A204.1 (cell line): ENCODE measurements around the gene LRRC32.
"Not testable (repeated sequence)": the region's sequence is repeated elsewhere in the genome, so short reads cannot be mapped to it uniquely, and the experiment has no call there.

Source experiments
- FAIRE-seq: peaks from 2 replicates; lab custom pipeline; 2012; peaks lifted over from hg19 to GRCh38; lab: Jason Lieb, UNC

Gene LRRC32

GRCh38 chr11:76628408-76628947, 42.1 kb downstream of the LRRC32 start:
- no peak for FAIRE-seq

DNA sequence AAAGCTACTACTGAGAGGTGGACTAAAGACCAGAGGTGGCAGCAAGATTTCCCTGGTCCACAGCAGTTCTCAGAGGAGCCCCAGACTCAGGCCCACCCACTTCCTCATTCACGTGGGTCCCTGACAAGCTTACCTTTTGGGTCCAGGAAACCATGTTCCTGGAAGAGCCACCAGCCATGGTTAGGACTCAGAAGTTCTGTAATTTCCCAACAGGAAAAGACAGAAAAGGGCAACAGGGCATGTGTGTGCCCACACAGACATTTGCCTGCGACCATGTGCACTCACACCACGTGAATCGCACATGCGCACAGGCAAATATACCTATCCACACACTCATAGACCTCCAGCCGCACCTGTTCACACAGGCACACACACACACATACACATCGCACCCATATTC, 42.9 kb downstream of the LRRC32 start:
- FAIRE-seq, result no peak

- no peak for FAIRE-seq
These were observed 43.6 kb downstream of the LRRC32 start for GRCh38 chr11:76626921-76627401.

- FAIRE-seq, result no peak
These were observed 44.3 kb downstream of the LRRC32 start for GRCh38 chr11:76626266-76626665.

- no peak for FAIRE-seq
These were observed 44.9 kb downstream of the LRRC32 start for GRCh38 chr11:76625472-76626186.

GRCh38 chr11:76624500-76625379, 45.8 kb downstream of the LRRC32 start:
- no peak for FAIRE-seq

DNA sequence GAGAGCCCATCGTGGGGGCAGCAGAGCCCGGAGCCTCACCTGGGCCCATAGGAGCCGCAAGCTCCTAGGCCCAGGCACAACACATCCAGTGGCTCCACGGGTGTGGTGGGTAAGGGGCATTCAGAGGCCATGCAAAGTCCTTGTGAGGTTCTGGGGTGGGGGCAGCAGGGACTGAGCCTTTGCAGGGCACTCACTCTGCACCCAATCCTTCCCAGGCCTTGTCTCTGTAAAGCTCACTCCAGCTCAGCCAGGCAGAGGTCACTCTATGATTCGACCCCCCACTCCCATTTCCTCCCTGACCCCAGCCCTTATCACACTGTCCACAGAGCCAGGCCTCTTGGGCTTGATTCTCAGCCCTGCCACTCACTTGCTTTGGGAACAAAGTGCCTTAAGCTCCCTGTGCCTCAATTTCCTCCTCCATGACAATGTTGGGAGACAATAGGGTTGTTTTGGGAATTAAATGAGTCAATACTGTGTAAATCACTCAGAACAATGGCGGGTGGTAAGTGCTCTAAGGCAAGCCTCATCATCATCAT, 46.6 kb downstream of the LRRC32 start:
- no peak for FAIRE-seq

GRCh38 chr11:76623171-76623883, 47.2 kb downstream of the LRRC32 start:
- no peak for FAIRE-seq

GRCh38 chr11:76622493-76623094, 48.0 kb downstream of the LRRC32 start:
- no peak for FAIRE-seq

GRCh38 chr11:76621868-76622267, 48.7 kb downstream of the LRRC32 start:
- no peak for FAIRE-seq

- no peak for FAIRE-seq
These were observed 49.1 kb downstream of the LRRC32 start for GRCh38 chr11:76621466-76621865.

- no peak for FAIRE-seq
These were observed 50.1 kb downstream of the LRRC32 start for GRCh38 chr11:76620489-76620888.

DNA sequence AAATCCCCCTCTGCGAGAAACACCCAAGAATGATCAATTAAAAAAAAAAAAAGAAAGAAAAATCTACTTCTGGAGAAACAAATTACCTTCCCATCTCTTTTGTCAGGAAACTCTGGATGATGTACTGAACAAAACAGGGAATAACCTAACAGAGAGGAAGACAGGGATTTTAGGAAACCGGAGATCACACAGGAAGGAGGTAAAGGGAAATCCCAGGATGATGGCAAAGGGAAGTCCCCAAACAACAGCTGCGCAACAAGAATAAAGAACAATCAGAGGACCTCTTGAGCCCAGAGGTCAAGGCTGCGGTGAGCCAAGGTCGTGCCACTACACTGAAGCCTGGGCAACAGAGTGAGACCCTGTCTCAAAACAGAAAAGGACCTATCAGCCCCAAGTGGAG, 50.7 kb downstream of the LRRC32 start:
- FAIRE-seq, result not testable (repeated sequence)

DNA sequence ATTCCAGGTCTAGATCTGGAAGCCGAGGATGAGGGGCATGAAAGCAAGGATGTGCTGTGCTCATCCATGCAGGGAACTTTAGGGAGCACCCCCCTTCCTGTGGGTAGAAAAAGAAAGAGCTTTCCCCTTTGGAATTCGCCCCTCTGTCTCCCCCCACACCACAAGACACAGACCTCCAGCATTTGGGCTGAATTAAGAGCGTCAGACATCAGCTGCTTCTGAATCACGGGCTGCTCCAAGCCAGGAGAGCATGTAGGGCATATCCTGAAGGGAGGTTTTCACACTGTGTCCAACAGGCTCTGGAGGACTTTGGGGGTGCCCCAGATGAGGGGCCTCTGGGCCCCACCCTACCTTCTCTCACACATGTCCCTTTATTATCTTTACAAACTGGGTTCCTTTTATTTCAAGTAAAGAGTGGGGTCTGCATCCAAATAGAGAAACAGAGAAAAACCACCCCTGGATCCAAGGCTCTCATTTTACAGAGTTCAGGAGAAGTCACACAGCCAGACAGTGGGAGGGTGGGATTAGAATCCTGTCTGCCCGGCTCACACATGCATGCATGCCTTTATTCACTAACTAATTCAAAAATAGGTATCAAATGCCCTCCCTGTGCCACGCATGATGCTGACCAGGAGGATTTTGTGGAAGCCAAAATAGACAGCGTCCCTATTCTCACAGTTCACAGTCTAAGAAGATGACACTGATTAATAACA, 52.8 kb downstream of the LRRC32 start:
- FAIRE-seq, result no peak

GRCh38 chr11:76616676-76617552, 53.6 kb downstream of the LRRC32 start:
- FAIRE-seq, result no peak

- FAIRE-seq, result no peak
These were observed 54.6 kb downstream of the LRRC32 start for GRCh38 chr11:76615950-76616349.

GRCh38 chr11:76614471-76615179, 55.9 kb downstream of the LRRC32 start:
- no peak for FAIRE-seq

DNA sequence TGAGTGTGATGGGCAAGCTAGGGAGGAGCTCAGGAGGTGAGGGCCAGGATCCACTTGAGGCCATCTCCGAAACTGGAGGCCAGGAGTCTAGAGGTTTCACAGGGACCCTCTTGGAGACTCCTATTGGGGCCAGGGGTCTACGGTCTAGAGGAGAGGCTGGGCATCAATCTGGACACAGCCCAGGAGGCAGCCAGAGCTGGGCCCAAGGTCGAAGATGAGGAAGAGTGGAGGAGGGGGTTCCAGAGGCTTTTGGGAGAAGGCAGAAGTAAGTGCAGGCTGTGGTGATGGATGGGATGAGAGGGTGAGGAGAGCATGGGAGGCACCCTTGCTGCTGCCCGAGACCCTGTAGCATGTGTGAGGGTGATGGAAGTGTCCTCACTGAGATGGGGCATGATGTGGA, 56.6 kb downstream of the LRRC32 start:
- FAIRE-seq, result no peak

- no peak for FAIRE-seq
These were observed 58.3 kb downstream of the LRRC32 start for GRCh38 chr11:76612226-76612625.
